PC-3 (cell line): ENCODE results near the gene HLCS. TPM values are rescaled to one million over a fixed set of nuclear protein-coding genes. Genes with fewer than 3 reads are reported as not detected.
A peak's percentile ranks its signal among the peaks of the same experiment; 100 is the strongest.

ENCODE experiments used
- ATAC-seq: fragments of 200-7000 bp; cut with Tn5 transposase; 2 replicates; pipeline ENCODE4 v1.9.1; 2020; ENCODE audit warnings: mild to moderate bottlenecking, moderate library complexity
- BruUV-seq: library from RNA; stranded (reverse); fragments of 400-500 nt; replicated peaks from 2 replicates; lab custom pipeline; 2021; lab: Mats Ljungman, UMichigan
- CTCF ChIA-PET: fragments of 300-600 bp; sonication (Branson Sonifier 250); formaldehyde crosslinking; loops from one replicate; lab custom pipeline; 2022; ENCODE audit warnings: antibody characterized with exemption; lab: Charles Lee
- POLR2A ChIA-PET: fragments of 300-600 bp; sonication (Branson Sonifier 250); formaldehyde crosslinking; loops from one replicate; lab custom pipeline; 2022; ENCODE audit warnings: antibody characterized with exemption; ENCODE audit not compliant: unreplicated experiment; lab: Charles Lee
- DNase-seq: peaks from one replicate; pipeline ENCODE4 v3.0.0-alpha.2; 2015
- H2AFZ ChIP-seq: fragments of 300-600 bp; sonication (generic); 2 replicates; pipeline ENCODE4 v1.6.0; 2016; ENCODE audit warnings: antibody characterized with exemption, low read length
- H3F3A ChIP-seq: fragments of 300-600 bp; sonication (generic); one replicate; pipeline ENCODE4 v1.6.0; 2017; ENCODE audit warnings: antibody characterized with exemption, low read length, control low read depth, mild to moderate bottlenecking; ENCODE audit not compliant: unreplicated experiment
- H3K27ac ChIP-seq: fragments of 300-600 bp; sonication (generic); 2 replicates; pipeline ENCODE4 v1.5.1; 2016; ENCODE audit warnings: mild to moderate bottlenecking, low read length
- H3K27me3 ChIP-seq: fragments of 300-600 bp; sonication (generic); 2 replicates; pipeline ENCODE4 v1.6.1; 2016; ENCODE audit warnings: low read length, mixed read lengths
- H3K36me3 ChIP-seq: fragments of 300-600 bp; sonication (generic); 2 replicates; pipeline ENCODE4 v1.6.1; 2016; ENCODE audit warnings: low read depth, mixed run types, low read length, mixed read lengths
- H3K4me1 ChIP-seq: fragments of 300-600 bp; sonication (generic); 2 replicates; pipeline ENCODE4 v1.5.1; 2016; ENCODE audit warnings: low read length; ENCODE audit not compliant: insufficient read depth
- H3K4me2 ChIP-seq: fragments of 300-600 bp; sonication (generic); 2 replicates; pipeline ENCODE4 v1.6.0; 2016; ENCODE audit warnings: low read length
- H3K4me3 ChIP-seq: fragments of 300-600 bp; sonication (generic); 2 replicates; pipeline ENCODE4 v1.5.1; 2016; ENCODE audit warnings: mild to moderate bottlenecking, low read length, mixed read lengths
- H3K79me2 ChIP-seq: fragments of 300-600 bp; sonication (generic); 2 replicates; pipeline ENCODE4 v1.6.1; 2017; ENCODE audit warnings: low read length, mixed read lengths
- H3K9ac ChIP-seq: fragments of 300-600 bp; sonication (generic); 2 replicates; pipeline ENCODE4 v1.6.0; 2016; ENCODE audit warnings: mild to moderate bottlenecking, low read length
- H3K9me2 ChIP-seq: fragments of 300-600 bp; sonication (generic); replicated peaks from 2 replicates; pipeline ENCODE4 v1.6.1; 2016; ENCODE audit warnings: mixed run types, low read length, mixed read lengths
- H3K9me3 ChIP-seq: fragments of 300-600 bp; sonication (generic); 2 replicates; pipeline ENCODE4 v1.6.1; 2016; ENCODE audit warnings: low read length, mixed read lengths
- H4K20me1 ChIP-seq: fragments of 300-600 bp; sonication (generic); 2 replicates; pipeline ENCODE4 v1.6.1; 2016; ENCODE audit warnings: low read length, mixed read lengths
- EZH2 ChIP-seq: fragments of 300-600 bp; sonication (generic); IDR thresholded peaks from one replicate; pipeline ENCODE4 v1.6.1; 2017; ENCODE audit warnings: antibody characterized with exemption, mild to moderate bottlenecking, low read length; ENCODE audit not compliant: unreplicated experiment
- EZH2phosphoT487 ChIP-seq: fragments of 300-600 bp; sonication (generic); IDR thresholded peaks from 2 replicates; pipeline ENCODE4 v1.6.1; 2018; ENCODE audit warnings: mild to moderate bottlenecking, antibody characterized with exemption, low read length, borderline replicate concordance
- intact Hi-C: fragments of 100-400 bp; cut with micrococcal nuclease; formaldehyde crosslinking; loops from 2 replicates; pipeline ENCODE4 v1.9.0; 2023
- total RNA-seq: library from RNA; depleted of rRNA; stranded (reverse); fragments of >200 nt; gene quantifications from 2 replicates; pipeline ENCODE4 v1.2.3, GENCODE V29; 2014
- TF ChIP-seq, protein P1 (sequence below): fragments of 300-600 bp; sonication (generic); conservative IDR thresholded peaks from 2 replicates; pipeline ENCODE4 v1.5.1; 2017; ENCODE audit warnings: antibody characterized with exemption, low read depth, mild to moderate bottlenecking, low read length

The HLCS gene
- total RNA-seq, 1 experiment from 2014 or later, result 44.1 TPM

DNA sequence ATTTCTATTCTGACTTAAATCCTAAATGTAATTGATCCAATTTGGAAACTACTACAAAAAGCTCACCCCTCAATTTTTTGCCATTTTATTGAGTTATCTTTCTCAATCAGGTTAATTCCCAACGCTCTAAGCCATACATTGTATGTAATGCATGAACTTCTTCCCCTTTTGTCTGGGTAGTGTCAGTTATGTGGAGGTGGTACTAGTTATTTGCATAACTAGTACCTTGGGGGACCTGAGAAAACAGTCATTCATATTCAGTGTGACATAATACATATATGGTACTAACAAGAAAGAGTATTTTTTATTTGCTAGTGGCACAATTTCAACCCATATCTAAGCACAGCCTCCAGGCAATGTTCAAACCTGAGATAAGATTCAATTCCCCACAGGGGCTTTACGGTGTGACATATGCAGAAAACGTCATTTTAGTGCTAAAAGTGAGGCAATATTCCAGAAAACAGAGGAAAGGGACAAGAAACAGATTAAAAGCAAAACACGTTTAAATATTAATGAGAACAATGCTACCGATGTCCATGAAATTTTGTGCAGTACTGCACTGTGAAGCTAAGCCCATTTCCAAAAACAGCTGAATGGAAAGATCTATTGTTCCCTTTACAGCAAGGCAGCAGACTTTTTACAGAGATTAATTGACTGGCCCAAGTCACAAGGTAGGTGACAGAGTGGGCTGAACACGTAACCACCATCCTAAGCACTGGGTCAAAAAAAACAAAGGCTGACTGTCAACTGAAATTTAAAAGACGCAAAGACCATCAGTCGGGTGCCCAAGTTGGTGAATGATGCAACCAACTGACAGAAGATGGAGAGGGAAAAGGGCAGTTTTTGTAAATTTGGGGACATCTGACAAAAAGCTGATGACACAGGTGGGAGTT lies 1.4 kb downstream of the HLCS start:
- H3F3A ChIP-seq, result no peaks in the 10 kb centered on the region
- peaks cover 20% of the 10 kb centered on the region for H3K4me1 ChIP-seq
- CTCF ChIA-PET, result interaction anchor here (0.7 to 2.0 kb wide), 2 partner anchors 12 to 109 kb away, joined by 3 to 16 read pairs; no protein-coding TSS in a partner anchor
- H3K9ac ChIP-seq, result peak overlapping the region; percentile 93
- TSS peak; percentile 52 for BruUV-seq
- no peak overlapping the region for H2AFZ ChIP-seq
- no peak for DNase-seq
- no peak for ATAC-seq
- H3K79me2 ChIP-seq, result peaks cover 45% of the 10 kb centered on the region
- H3K9me2 ChIP-seq, result no peaks in the 10 kb centered on the region
- POLR2A ChIA-PET, result interaction anchor here (0.6 to 0.7 kb wide), 4 partner anchors 10 to 54 kb away, joined by 3 to 10 read pairs (median 4); no protein-coding TSS in a partner anchor
- no peaks in the 10 kb centered on the region for H3K27me3 ChIP-seq
- intact Hi-C loops, result no loop called here
- no peaks in the 10 kb centered on the region for H4K20me1 ChIP-seq
- no peaks in the 10 kb centered on the region for H3K9me3 ChIP-seq
- TF ChIP-seq EZH2, result no peak
- TF ChIP-seq EZH2phosphoT487, result no peak
- TF ChIP-seq, protein P1, sequence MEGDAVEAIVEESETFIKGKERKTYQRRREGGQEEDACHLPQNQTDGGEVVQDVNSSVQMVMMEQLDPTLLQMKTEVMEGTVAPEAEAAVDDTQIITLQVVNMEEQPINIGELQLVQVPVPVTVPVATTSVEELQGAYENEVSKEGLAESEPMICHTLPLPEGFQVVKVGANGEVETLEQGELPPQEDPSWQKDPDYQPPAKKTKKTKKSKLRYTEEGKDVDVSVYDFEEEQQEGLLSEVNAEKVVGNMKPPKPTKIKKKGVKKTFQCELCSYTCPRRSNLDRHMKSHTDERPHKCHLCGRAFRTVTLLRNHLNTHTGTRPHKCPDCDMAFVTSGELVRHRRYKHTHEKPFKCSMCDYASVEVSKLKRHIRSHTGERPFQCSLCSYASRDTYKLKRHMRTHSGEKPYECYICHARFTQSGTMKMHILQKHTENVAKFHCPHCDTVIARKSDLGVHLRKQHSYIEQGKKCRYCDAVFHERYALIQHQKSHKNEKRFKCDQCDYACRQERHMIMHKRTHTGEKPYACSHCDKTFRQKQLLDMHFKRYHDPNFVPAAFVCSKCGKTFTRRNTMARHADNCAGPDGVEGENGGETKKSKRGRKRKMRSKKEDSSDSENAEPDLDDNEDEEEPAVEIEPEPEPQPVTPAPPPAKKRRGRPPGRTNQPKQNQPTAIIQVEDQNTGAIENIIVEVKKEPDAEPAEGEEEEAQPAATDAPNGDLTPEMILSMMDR, result no peak
- H3K36me3 ChIP-seq, result peaks cover 10% of the 10 kb centered on the region; the same call in 1 of the 2 replicates
- no peak overlapping the region for H3K27ac ChIP-seq
- peak overlapping the region; percentile 95 for H3K4me3 ChIP-seq
- H3K4me2 ChIP-seq, result peak overlapping the region; percentile 96

DNA sequence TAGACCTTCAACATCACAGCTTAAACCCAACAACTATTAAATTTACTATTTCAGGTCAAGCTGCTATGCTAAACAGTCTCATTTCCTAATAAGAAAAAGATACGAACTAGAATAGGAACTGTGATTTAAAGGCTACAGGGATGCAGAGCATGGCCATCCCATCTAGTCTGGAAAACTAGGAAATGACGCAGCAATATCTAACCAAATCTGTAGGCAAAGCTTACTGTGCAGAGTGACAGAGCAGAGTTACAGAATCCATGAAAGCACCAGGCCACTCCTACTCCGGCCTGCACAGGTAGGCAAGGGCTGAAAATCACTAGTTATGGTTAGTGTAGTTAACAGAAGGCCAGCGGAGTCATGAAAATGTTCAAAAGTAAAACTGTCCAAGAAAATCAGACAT lies 2.1 kb downstream of the HLCS start:
- ChIA-PET CTCF (no interaction called here), POLR2A (no interaction called here)
- H3K4me3 ChIP-seq, result no peak overlapping the region
- no peak for DNase-seq
- no peak overlapping the region for H3K27ac ChIP-seq
- no peaks in the 10 kb centered on the region for H3K9me2 ChIP-seq
- H3F3A ChIP-seq, result no peaks in the 10 kb centered on the region
- H3K9ac ChIP-seq, result no peak overlapping the region
- H3K4me1 ChIP-seq, result peaks cover 20% of the 10 kb centered on the region
- TF ChIP-seq EZH2phosphoT487 (no peak), EZH2 (no peak)
- TF ChIP-seq, protein P1, result no peak
- peaks cover 45% of the 10 kb centered on the region for H3K79me2 ChIP-seq
- no TSS peak for BruUV-seq
- no peak overlapping the region for H2AFZ ChIP-seq
- no peaks in the 10 kb centered on the region for H4K20me1 ChIP-seq
- ATAC-seq, result no peak
- H3K27me3 ChIP-seq, result no peaks in the 10 kb centered on the region
- intact Hi-C loops, result no loop called here
- H3K4me2 ChIP-seq, result no peak overlapping the region
- peaks cover 10% of the 10 kb centered on the region; the same call in 1 of the 2 replicates for H3K36me3 ChIP-seq
- H3K9me3 ChIP-seq, result no peaks in the 10 kb centered on the region
